Gastrocnemius medialis (tissue), 4 donors: Measurements from ENCODE around the gene PTPRN2. TPM values are rescaled to one million over a fixed set of nuclear protein-coding genes. Genes with fewer than 3 reads are reported as not detected.

Experiments
- ATAC-seq, 2 donors: fragments of 150-250 bp; one replicate each; pipeline ENCODE4 v1.9.1; 2016
- DNase-seq, 2 donors: peaks; one replicate each; pipeline ENCODE4 v3.0.0-alpha.2; 2019
- H3K27ac ChIP-seq, 4 donors: fragments of 200-600 bp; sonication (generic); 1 replicate in 1 of 4; 2 replicates in 3 of 4; pipeline ENCODE4 v1.5.1; 2016 to 2018; ENCODE audit warnings: mild to moderate bottlenecking in 2 of 4, moderate library complexity in 1 of 4
- H3K27me3 ChIP-seq, 3 donors: fragments of 200-600 bp; sonication (generic) in 2 of 3; 1 replicate in 1 of 3; 2 replicates in 2 of 3; pipeline versions ENCODE4 v1.5.1 to v1.6.0; 2016 to 2019; ENCODE audit warnings: mild to moderate bottlenecking in 1 of 3, moderate library complexity in 1 of 3
- H3K36me3 ChIP-seq, 2 donors: fragments of 200-600 bp; sonication (generic) in 1 of 2; one replicate each; pipeline ENCODE4 v1.5.1; 2017 to 2018
- H3K4me1 ChIP-seq, 2 donors: fragments of 200-600 bp; sonication (generic) in 1 of 2; one replicate each; pipeline ENCODE4 v1.5.1; 2016 to 2017; ENCODE audit warnings: mild to moderate bottlenecking in 2 of 2
- H3K4me3 ChIP-seq, 4 donors: fragments of 200-600 bp; sonication (generic) in 3 of 4; 1 replicate in 1 of 4; 2 replicates in 3 of 4; pipeline ENCODE4 v1.5.1; 2016 to 2019; ENCODE audit warnings: mild to moderate bottlenecking in 2 of 4
- H3K9me3 ChIP-seq, 3 donors: fragments of 200-600 bp; sonication (generic) in 2 of 3; 1 replicate in 1 of 3; 2 replicates in 2 of 3; pipeline ENCODE4 v1.5.1; 2016 to 2019
- POLR2A ChIP-seq, 2 donors: fragments of 450-650 bp; IDR thresholded peaks; one replicate each; pipeline ENCODE4 v1.6.1; 2017; ENCODE audit warnings: antibody characterized with exemption in 2 of 2, mild to moderate bottlenecking in 2 of 2, moderate library complexity in 2 of 2
- in situ Hi-C, 4 donors: fragments of 200-750 bp; cut with MboI; loops; one replicate each; pipeline versions ENCODE4 v1.15.0 to v1.8.0; 2017; ENCODE audit warnings: low sequenced_read_pairs in 4 of 4
- intact Hi-C: fragments of 100-400 bp; cut with DNase I; formaldehyde crosslinking; loops from one replicate; pipeline ENCODE4 v1.15.1; 2023; ENCODE audit warnings: low total_unique reads
- total RNA-seq, 4 donors: library from RNA; depleted of rRNA; stranded (reverse); fragments of >200 nt; gene quantifications; one replicate each; pipeline versions ENCODE4 v1.1.0 to v1.2.3, GENCODE V29; 2016
- TF ChIP-seq, protein P1 (sequence below), 5 experiments: fragments of 450-650 bp in 3 of 5; fragments of 200-600 bp in 2 of 5; sonication (generic) in 2 of 5; IDR thresholded peaks in 4 of 5; conservative IDR thresholded peaks in 1 of 5; 1 replicate in 4 of 5; 2 replicates in 1 of 5; pipeline ENCODE4 v1.5.1; 2016 to 2019; ENCODE audit warnings: antibody characterized with exemption in 5 of 5, mild to moderate bottlenecking in 3 of 5, moderate library complexity in 3 of 5

Gene PTPRN2
- total RNA-seq, 4 donors from 2014 or later = 0.66 to 0.85 (median 0.81) TPM

DNA sequence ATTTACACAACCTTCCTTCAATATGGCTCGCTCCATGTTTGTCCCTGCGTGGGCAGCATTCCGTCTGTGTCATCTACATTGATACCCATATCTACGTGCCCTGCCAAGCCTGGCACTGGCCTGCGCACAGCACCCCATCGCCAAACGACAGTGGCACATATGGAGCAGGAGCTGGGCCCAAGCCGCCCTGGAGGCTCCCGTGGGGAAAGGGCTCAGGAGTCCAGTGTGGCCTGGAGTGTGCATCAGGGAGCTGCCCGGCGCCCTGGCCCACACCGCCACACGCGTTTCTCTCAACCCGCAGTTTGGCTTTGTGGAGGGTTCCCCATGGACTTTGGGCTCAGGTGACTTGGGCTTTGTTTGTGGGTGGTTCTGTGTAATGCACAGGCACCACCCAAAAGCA is 273.2 kb downstream of the PTPRN2 start:
- no peaks in the 10 kb centered on the region for H3K4me1 ChIP-seq
- DNase-seq = no peak
- no peak overlapping the region for H3K4me3 ChIP-seq
- intact Hi-C loops (no loop called here), in situ Hi-C loops (no loop called here)
- no peaks in the 10 kb centered on the region for H3K27me3 ChIP-seq
- no peaks in the 10 kb centered on the region for H3K9me3 ChIP-seq
- no peak for ATAC-seq
- H3K36me3 ChIP-seq = no peaks in the 10 kb centered on the region
- TF ChIP-seq, protein P1, sequence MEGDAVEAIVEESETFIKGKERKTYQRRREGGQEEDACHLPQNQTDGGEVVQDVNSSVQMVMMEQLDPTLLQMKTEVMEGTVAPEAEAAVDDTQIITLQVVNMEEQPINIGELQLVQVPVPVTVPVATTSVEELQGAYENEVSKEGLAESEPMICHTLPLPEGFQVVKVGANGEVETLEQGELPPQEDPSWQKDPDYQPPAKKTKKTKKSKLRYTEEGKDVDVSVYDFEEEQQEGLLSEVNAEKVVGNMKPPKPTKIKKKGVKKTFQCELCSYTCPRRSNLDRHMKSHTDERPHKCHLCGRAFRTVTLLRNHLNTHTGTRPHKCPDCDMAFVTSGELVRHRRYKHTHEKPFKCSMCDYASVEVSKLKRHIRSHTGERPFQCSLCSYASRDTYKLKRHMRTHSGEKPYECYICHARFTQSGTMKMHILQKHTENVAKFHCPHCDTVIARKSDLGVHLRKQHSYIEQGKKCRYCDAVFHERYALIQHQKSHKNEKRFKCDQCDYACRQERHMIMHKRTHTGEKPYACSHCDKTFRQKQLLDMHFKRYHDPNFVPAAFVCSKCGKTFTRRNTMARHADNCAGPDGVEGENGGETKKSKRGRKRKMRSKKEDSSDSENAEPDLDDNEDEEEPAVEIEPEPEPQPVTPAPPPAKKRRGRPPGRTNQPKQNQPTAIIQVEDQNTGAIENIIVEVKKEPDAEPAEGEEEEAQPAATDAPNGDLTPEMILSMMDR (IDR thresholded peaks at IDR 0.05 in 4 of 5, conservative IDR thresholded peaks at IDR 0.05 in 1 of 5) = no peak
- no peak for TF ChIP-seq POLR2A (IDR thresholded peaks at IDR 0.05)
- no peak overlapping the region for H3K27ac ChIP-seq

GRCh38 chr7:158313931-158314330 is 273.7 kb downstream of the PTPRN2 start:
- in situ Hi-C loops (no loop called here), intact Hi-C loops (no loop called here)
- no peak for DNase-seq
- no peaks in the 10 kb centered on the region for H3K4me1 ChIP-seq
- H3K27me3 ChIP-seq = no peaks in the 10 kb centered on the region
- no peak for ATAC-seq
- TF ChIP-seq, protein P1 (IDR thresholded peaks at IDR 0.05 in 4 of 5, conservative IDR thresholded peaks at IDR 0.05 in 1 of 5) = no peak
- no peak for TF ChIP-seq POLR2A (IDR thresholded peaks at IDR 0.05)
- no peaks in the 10 kb centered on the region for H3K36me3 ChIP-seq
- H3K4me3 ChIP-seq = no peak overlapping the region
- no peak overlapping the region for H3K27ac ChIP-seq
- H3K9me3 ChIP-seq = no peaks in the 10 kb centered on the region

- peaks cover 0 to 3% (median 0%) of the 10 kb centered on the region in 3 donors for H3K27me3 ChIP-seq
- no peaks in the 10 kb centered on the region for H3K9me3 ChIP-seq
- intact Hi-C loops = no loop called here
- ATAC-seq = no peak
- no peaks in the 10 kb centered on the region for H3K4me1 ChIP-seq
- in situ Hi-C loops = no loop called here
- no peak overlapping the region for H3K4me3 ChIP-seq
- no peaks in the 10 kb centered on the region for H3K36me3 ChIP-seq
- TF ChIP-seq, protein P1 (IDR thresholded peaks at IDR 0.05 in 4 of 5, conservative IDR thresholded peaks at IDR 0.05 in 1 of 5) = no peak
- no peak for TF ChIP-seq POLR2A (IDR thresholded peaks at IDR 0.05)
- H3K27ac ChIP-seq = no peak overlapping the region
- no peak for DNase-seq
Observed at GRCh38 chr7:158312789-158313188, 274.8 kb downstream of the PTPRN2 start.

GRCh38 chr7:158311791-158312190 is 275.8 kb downstream of the PTPRN2 start:
- no peak overlapping the region for H3K27ac ChIP-seq
- H3K36me3 ChIP-seq = no peaks in the 10 kb centered on the region
- H3K4me1 ChIP-seq = no peaks in the 10 kb centered on the region
- no peak overlapping the region for H3K4me3 ChIP-seq
- peaks cover 0 to 3% (median 0%) of the 10 kb centered on the region in 3 donors for H3K27me3 ChIP-seq
- TF ChIP-seq, protein P1 (IDR thresholded peaks at IDR 0.05 in 4 of 5, conservative IDR thresholded peaks at IDR 0.05 in 1 of 5) = no peak
- TF ChIP-seq POLR2A (IDR thresholded peaks at IDR 0.05) = no peak
- in situ Hi-C loops = no loop called here
- no peaks in the 10 kb centered on the region for H3K9me3 ChIP-seq
- DNase-seq (no peak), ATAC-seq (no peak)
- intact Hi-C loops = no loop called here
